ENCODE data around the gene EPS8L1. TPM values are rescaled to one million over a fixed set of nuclear protein-coding genes. Genes with fewer than 3 reads are reported as not detected.

EPS8L1 gene
- total RNA-seq, 1 experiment from 2014 or later: 62.1 TPM

DNA sequence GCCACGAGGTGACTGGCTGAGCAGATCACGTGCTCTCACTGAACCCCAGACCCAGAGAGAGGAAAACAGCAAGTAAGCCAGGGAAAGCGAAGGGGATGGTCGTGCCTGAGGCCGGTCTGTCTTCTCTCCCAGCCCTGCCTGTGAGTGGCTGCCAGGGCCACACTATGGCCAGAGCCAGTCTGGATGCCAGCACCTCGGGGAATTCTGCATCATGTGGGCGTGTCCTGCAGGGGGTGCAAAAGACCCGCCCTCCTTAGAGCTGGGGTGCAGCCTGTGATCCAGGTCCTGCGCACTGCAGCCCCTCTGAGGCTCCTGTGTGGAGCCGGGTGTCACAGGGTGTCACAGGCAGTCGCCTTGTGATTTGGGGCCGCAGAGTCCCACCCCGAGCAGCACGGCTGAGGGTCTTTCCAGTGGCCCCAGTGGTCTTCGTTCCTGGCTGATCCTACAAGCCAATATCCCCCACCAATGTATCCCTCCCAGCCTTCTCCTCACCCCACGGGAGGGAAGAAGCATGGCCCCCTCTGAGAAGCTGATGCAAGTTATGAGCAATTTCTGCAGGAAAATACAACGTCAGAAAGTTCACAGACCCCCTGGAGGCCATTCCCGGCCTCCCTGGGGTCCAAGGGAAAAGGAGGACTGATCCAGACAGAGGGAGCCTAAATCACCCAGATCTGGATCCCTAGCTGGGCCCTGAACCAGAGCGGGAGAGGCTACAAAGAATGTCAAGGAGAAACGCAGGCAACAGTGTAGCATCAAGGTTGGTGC lies 34.0 kb downstream of the EPS8L1 start (continued):
- no peak for TF ChIP-seq SP1 (IDR thresholded peaks at IDR 0.05; ENCODE audit: low read depth)
- TF ChIP-seq EGR1 (IDR thresholded peaks at IDR 0.05; ENCODE audit: low read depth): no peak
- no peak for TF ChIP-seq RAD21 (IDR thresholded peaks at IDR 0.05; ENCODE audit: low read depth)
- TF ChIP-seq YY1 (IDR thresholded peaks at IDR 0.05; ENCODE audit: extremely low read depth, insufficient replicate concordance, low read depth, low read length): no peak

DNA sequence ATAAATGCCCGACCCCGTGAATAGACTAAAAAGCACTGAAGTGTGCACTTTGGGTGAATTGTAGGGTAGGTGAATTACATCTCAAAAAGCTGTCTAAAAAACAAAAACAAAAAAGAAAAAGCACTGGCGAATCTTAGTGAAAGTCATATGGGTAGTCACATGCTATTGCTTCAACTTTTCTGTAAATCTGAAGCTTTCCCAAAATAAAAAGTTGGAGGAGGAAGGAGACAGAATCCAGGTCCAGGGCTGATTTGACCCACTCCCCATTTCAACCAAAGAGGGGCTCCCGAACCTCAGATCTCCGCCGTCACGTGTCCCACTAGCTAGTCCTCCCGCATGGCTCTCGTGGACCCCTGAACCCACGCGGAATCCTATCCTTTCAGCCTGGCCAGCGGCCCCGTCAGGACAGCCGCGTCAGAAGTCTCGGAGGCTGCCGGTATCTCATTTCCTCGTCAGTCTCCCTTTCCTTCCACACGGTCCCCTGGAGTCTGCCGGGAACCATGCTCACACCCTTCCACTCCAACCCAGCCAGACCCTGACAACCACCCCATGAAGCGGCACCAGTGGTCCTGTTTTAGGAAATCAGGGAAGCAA lies 35.7 kb downstream of the EPS8L1 start:
- peaks cover 54% of the 10 kb centered on the region for H3K79me2 ChIP-seq (ENCODE audit: insufficient read depth, low read length)
- H2AFZ ChIP-seq (ENCODE audit: low read depth, low read length, poor library complexity, severe bottlenecking): no peak overlapping the region
- no peaks in the 10 kb centered on the region for H4K20me1 ChIP-seq (ENCODE audit: insufficient read depth)
- no peak overlapping the region for H3K9ac ChIP-seq (ENCODE audit: low read length)
- no peaks in the 10 kb centered on the region for H3K9me2 ChIP-seq (ENCODE audit: insufficient read depth)
- ChIA-PET RAD21 (ENCODE audit: low non-redundant PET in 1 of 2, low total read pairs in 2 of 2, uncharacterized antibody in 2 of 2, unreplicated experiment in 2 of 2) (no interaction called here), POLR2A (no interaction called here), CTCF (no interaction called here)
- no peaks in the 10 kb centered on the region for H3K9me3 ChIP-seq (ENCODE audit: control insufficient read depth in 1 of 2, insufficient read depth in 1 of 2, low read depth in 1 of 2, low read length in 2 of 2)
- BruUV-seq (replicated peaks): no TSS peak
- DNase-seq (ENCODE audit: low read depth, low spot score) (no peak), ATAC-seq (no peak)
- peaks cover 4 to 5% of the 10 kb centered on the region in 2 experiments; a peak in 1 of 4 replicates for H3K36me3 ChIP-seq (ENCODE audit: control insufficient read depth in 1 of 2, insufficient read depth in 2 of 2, low read length in 2 of 2)
- H3K4me2 ChIP-seq (ENCODE audit: low read length): no peak overlapping the region
- H3K4me3 ChIP-seq (replicated peaks in 1 of 2; ENCODE audit: low read depth in 1 of 2, low read length in 2 of 2): no peak overlapping the region
- no peaks in the 10 kb centered on the region for H3K27me3 ChIP-seq (ENCODE audit: insufficient read depth, low read length)
- no peak for TF ChIP-seq SIN3A (IDR thresholded peaks at IDR 0.05; ENCODE audit: low read depth)
- no peak for TF ChIP-seq FOSL1 (IDR thresholded peaks at IDR 0.05; ENCODE audit: low read depth)
- no peak for TF ChIP-seq ELF1 (IDR thresholded peaks at IDR 0.05; ENCODE audit: borderline replicate concordance, low read depth)
- TF ChIP-seq TCF7L2 (IDR thresholded peaks at IDR 0.05; ENCODE audit: borderline replicate concordance, extremely low read depth, insufficient read depth, insufficient read length): no peak
- TF ChIP-seq EZH2phosphoT487 (IDR thresholded peaks at IDR 0.05; ENCODE audit: borderline replicate concordance): no peak
- no peak for TF ChIP-seq POLR2A (IDR thresholded peaks at IDR 0.05; ENCODE audit: borderline replicate concordance, extremely low read depth, insufficient read depth, insufficient read length)
- no peak for TF ChIP-seq ZFX (IDR thresholded peaks at IDR 0.05)
- TF ChIP-seq CTCF (IDR thresholded peaks at IDR 0.05 in 2 of 3, conservative IDR thresholded peaks at IDR 0.05 in 1 of 3; ENCODE audit: borderline replicate concordance in 1 of 3, insufficient read depth in 1 of 3, low read depth in 2 of 3, low read length in 2 of 3): no peak
- no peak for TF ChIP-seq SP1 (IDR thresholded peaks at IDR 0.05; ENCODE audit: low read depth)
- TF ChIP-seq ZBTB33 (IDR thresholded peaks at IDR 0.05; ENCODE audit: extremely low read depth, insufficient replicate concordance, low read length): no peak
- no peak overlapping the region for H3K27ac ChIP-seq (ENCODE audit: low read depth, low read length)
- intact Hi-C loops (cut with micrococcal nuclease): no loop called here
- H3K4me1 ChIP-seq (ENCODE audit: control insufficient read depth in 1 of 2, insufficient read depth in 2 of 2, low read length in 2 of 2): peaks cover 6 to 16% of the 10 kb centered on the region in 2 experiments

All from HCT116 (cell line).